Measurements from ENCODE around the gene MX1. TPM values are rescaled to one million over a fixed set of nuclear protein-coding genes. Genes with fewer than 3 reads are reported as not detected.
A peak's percentile ranks its signal among the peaks of the same experiment; 100 is the strongest.

MX1 gene
- total and polyA plus RNA-seq, 2 of the 13 experiments (the other 11 are each of a cell fraction or from before 2014, with no cell fraction given) = 2.6 to 5.8 TPM

DNA sequence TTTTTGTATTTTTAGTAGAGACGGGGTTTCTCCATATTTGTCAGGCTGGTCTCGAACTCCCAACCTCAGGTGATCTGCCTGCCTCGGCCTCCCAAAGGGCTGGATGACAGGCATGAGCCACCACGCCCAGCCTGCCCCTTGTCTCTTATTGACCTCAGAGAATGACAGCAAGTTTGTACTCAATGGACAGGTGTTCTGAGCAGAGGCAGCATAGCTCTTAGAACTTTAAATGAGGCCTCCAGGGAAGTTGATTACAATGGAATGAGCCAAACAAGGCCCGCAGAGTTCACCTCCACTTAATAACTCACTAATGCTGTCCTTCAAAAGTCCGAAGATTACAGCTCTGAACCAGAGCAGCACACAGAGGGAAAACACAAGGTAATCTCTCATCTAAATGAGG is 71.0 kb downstream of the MX1 start (continued):
- TF ChIP-seq ZMYM2 (CRISPR knock-in tag; IDR thresholded peaks at IDR 0.05) (peak; percentile 88), MIXL1 (CRISPR knock-in tag; IDR thresholded peaks at IDR 0.05) (0 out of 2 replicates have a peak, but pooled peaks have one; percentile 24), ADNP (CRISPR knock-in tag; IDR thresholded peaks at IDR 0.05) (peak; percentile 64; the same call in 1 of the 2 replicates), ZBTB39 (CRISPR knock-in tag; IDR thresholded peaks at IDR 0.05) (no peak), BCL6 (CRISPR knock-in tag; IDR thresholded peaks at IDR 0.05) (0 out of 2 replicates have a peak, but pooled peaks have one; percentile 32), MTF2 (CRISPR knock-in tag; IDR thresholded peaks at IDR 0.05; ENCODE audit: borderline replicate concordance) (no peak), GFI1 (CRISPR knock-in tag; IDR thresholded peaks at IDR 0.05; ENCODE audit: borderline replicate concordance) (0 out of 2 replicates have a peak, but pooled peaks have one; percentile 37), SALL1 (CRISPR knock-in tag; IDR thresholded peaks at IDR 0.05) (peak; percentile 61), ZNF614 (CRISPR knock-in tag; IDR thresholded peaks at IDR 0.05; ENCODE audit: borderline replicate concordance) (no peak), NR2F6 (IDR thresholded peaks at IDR 0.05) (no peak), NR2F6 (CRISPR knock-in tag; IDR thresholded peaks at IDR 0.05) (peak; percentile 47; the same call in 1 of the 2 replicates), ZSCAN21 (CRISPR knock-in tag; IDR thresholded peaks at IDR 0.05; ENCODE audit: borderline replicate concordance) (no peak), PHF20 (CRISPR knock-in tag; IDR thresholded peaks at IDR 0.05) (peak; percentile 5; the same call in 1 of the 2 replicates), HNF4A (CRISPR knock-in tag; IDR thresholded peaks at IDR 0.05) (peak; percentile 57), CREM (IDR thresholded peaks at IDR 0.05) (peak; percentile 22; the same call in 1 of the 2 replicates), CREM (CRISPR knock-in tag; IDR thresholded peaks at IDR 0.05) (no peak), GPBP1L1 (CRISPR knock-in tag; IDR thresholded peaks at IDR 0.05) (no peak), EP300 (IDR thresholded peaks at IDR 0.05; ENCODE audit: low read depth in 2 of 2, low read length in 2 of 2) (peak in 1 of 2 experiments; percentile 25; a peak in 1 of 4 replicates), EP300 (CRISPR knock-in tag; IDR thresholded peaks at IDR 0.05; ENCODE audit: borderline replicate concordance) (no peak)
- TF ChIP-seq, protein P1, sequence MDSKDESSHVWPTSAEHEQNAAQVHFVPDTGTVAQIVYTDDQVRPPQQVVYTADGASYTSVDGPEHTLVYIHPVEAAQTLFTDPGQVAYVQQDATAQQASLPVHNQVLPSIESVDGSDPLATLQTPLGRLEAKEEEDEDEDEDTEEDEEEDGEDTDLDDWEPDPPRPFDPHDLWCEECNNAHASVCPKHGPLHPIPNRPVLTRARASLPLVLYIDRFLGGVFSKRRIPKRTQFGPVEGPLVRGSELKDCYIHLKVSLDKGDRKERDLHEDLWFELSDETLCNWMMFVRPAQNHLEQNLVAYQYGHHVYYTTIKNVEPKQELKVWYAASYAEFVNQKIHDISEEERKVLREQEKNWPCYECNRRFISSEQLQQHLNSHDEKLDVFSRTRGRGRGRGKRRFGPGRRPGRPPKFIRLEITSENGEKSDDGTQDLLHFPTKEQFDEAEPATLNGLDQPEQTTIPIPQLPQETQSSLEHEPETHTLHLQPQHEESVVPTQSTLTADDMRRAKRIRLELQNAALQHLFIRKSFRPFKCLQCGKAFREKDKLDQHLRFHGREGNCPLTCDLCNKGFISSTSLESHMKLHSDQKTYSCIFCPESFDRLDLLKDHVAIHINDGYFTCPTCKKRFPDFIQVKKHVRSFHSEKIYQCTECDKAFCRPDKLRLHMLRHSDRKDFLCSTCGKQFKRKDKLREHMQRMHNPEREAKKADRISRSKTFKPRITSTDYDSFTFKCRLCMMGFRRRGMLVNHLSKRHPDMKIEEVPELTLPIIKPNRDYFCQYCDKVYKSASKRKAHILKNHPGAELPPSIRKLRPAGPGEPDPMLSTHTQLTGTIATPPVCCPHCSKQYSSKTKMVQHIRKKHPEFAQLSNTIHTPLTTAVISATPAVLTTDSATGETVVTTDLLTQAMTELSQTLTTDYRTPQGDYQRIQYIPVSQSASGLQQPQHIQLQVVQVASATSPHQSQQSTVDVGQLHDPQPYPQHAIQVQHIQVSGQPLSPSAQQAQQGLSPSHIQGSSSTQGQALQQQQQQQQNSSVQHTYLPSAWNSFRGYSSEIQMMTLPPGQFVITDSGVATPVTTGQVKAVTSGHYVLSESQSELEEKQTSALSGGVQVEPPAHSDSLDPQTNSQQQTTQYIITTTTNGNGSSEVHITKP (CRISPR knock-in tag; IDR thresholded peaks at IDR 0.05; ENCODE audit: low read depth) = 0 out of 2 replicates have a peak, but pooled peaks have one; percentile 45
- TF ChIP-seq, protein P2, sequence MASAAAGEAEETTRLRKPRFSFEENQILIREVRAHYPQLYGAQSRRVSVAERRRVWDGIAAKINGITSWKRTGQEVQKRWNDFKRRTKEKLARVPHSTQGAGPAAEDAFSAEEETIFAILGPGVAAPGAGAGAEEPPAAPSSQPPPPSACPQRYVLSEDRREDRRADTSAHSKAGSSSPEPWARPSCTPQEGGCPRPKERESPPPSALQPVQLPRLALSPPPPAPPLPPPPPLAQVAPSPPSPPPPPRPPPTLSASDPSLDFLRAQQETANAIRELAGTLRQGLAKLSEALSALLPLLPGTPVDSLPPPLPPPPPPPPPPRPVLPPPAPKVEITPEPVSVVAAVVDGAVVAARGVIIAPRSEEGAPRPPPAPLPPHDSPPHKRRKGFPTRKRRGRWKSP (CRISPR knock-in tag; IDR thresholded peaks at IDR 0.05) = no peak

Data from HepG2 (cell line).